GM18520 (cell line): ENCODE measurements around the gene DDX20.

ENCODE experiments used
- ATAC-seq: cut with Tn5 transposase; IDR thresholded peaks from one replicate; pipeline ENCODE4 v1.9.1; 2021; ENCODE audit not compliant: unreplicated experiment

Gene DDX20

GRCh38 chr1:111755331-111756123, at the start of gene DDX20:
DDX20 (plus strand) TSS chr1:111755901; CDS start chr1:111755925, 24 bp downstream.
- ATAC-seq: peak; percentile 83

GRCh38 chr1:111706921-111707320, 48.8 kb upstream of the DDX20 start:
- no peak for ATAC-seq

GRCh38 chr1:111707906-111708305, 47.8 kb upstream of the DDX20 start:
- ATAC-seq: no peak

GRCh38 chr1:111709986-111710385, 45.7 kb upstream of the DDX20 start:
- ATAC-seq: no peak

- ATAC-seq: no peak
Observed at GRCh38 chr1:111716333-111716732, 39.4 kb upstream of the DDX20 start.

GRCh38 chr1:111717450-111717849, 38.3 kb upstream of the DDX20 start:
- no peak for ATAC-seq

- ATAC-seq: no peak
Observed at GRCh38 chr1:111719135-111719534, 36.6 kb upstream of the DDX20 start.

- no peak for ATAC-seq
Observed at GRCh38 chr1:111719674-111720132, 36.0 kb upstream of the DDX20 start.

GRCh38 chr1:111720274-111720976, 35.3 kb upstream of the DDX20 start:
- ATAC-seq: no peak

GRCh38 chr1:111720977-111721786, 34.5 kb upstream of the DDX20 start:
- ATAC-seq: no peak

- ATAC-seq: no peak
Observed at GRCh38 chr1:111723091-111723806, 32.5 kb upstream of the DDX20 start.

- no peak for ATAC-seq
Observed at GRCh38 chr1:111723871-111724270, 31.8 kb upstream of the DDX20 start.

- no peak for ATAC-seq
Observed at GRCh38 chr1:111725192-111725591, 30.5 kb upstream of the DDX20 start.

- no peak for ATAC-seq
Observed at GRCh38 chr1:111727056-111727455, 28.6 kb upstream of the DDX20 start.

GRCh38 chr1:111729271-111729921, 26.3 kb upstream of the DDX20 start:
- no peak for ATAC-seq

- ATAC-seq: no peak
Observed at GRCh38 chr1:111729946-111730681, 25.6 kb upstream of the DDX20 start.

- no peak for ATAC-seq
Observed at GRCh38 chr1:111730706-111731105, 25.0 kb upstream of the DDX20 start.

- no peak for ATAC-seq
Observed at GRCh38 chr1:111731956-111732355, 23.7 kb upstream of the DDX20 start.

GRCh38 chr1:111732718-111733117, 23.0 kb upstream of the DDX20 start:
- no peak for ATAC-seq
